ENCODE data around the gene ANKRD40. TPM values are rescaled to one million over a fixed set of nuclear protein-coding genes. Genes with fewer than 3 reads are reported as not detected.

The ANKRD40 gene
- total RNA-seq, 1 donor from 2014 or later: 21.6 TPM

DNA sequence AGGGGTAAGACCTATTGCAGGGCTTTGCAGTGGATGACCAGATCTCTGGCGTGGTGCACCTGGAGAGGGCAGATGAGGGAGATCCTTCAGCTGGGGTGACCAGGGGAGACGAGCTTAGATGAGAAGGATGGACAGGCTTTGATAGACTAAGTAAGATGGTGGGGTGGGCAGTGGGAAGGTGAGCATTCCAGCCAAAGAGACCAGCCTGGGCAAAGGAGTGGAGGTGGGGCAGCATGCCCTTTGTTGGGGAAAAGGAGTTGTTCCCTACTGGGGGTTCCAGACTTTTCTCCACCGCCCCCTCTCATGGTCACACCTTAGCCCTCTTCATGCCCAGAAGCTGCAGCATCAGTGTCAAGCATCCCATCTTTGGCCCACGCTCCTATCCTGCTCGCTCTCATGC is 27.6 kb downstream of the ANKRD40 start:
- intact Hi-C loops (cut with DNase I): no loop called here
- Histone ChIP-seq H3K27ac (no peak overlapping the region), H3K9me3 (no peaks in the 10 kb centered on the region), H3K4me3 (no peak overlapping the region), H3K36me3 (no peaks in the 10 kb centered on the region), H3K27me3 (no peaks in the 10 kb centered on the region), H3K4me1 (peaks cover 12% of the 10 kb centered on the region)
- DNase-seq (ENCODE audit: extremely low spot score in 2 of 2): no peak
- TF ChIP-seq POLR2A (IDR thresholded peaks at IDR 0.05) (no peak), POLR2AphosphoS5 (IDR thresholded peaks at IDR 0.05; ENCODE audit: insufficient read depth in 1 of 2, low read depth in 1 of 2) (no peak)
- TF ChIP-seq, protein P1, sequence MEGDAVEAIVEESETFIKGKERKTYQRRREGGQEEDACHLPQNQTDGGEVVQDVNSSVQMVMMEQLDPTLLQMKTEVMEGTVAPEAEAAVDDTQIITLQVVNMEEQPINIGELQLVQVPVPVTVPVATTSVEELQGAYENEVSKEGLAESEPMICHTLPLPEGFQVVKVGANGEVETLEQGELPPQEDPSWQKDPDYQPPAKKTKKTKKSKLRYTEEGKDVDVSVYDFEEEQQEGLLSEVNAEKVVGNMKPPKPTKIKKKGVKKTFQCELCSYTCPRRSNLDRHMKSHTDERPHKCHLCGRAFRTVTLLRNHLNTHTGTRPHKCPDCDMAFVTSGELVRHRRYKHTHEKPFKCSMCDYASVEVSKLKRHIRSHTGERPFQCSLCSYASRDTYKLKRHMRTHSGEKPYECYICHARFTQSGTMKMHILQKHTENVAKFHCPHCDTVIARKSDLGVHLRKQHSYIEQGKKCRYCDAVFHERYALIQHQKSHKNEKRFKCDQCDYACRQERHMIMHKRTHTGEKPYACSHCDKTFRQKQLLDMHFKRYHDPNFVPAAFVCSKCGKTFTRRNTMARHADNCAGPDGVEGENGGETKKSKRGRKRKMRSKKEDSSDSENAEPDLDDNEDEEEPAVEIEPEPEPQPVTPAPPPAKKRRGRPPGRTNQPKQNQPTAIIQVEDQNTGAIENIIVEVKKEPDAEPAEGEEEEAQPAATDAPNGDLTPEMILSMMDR (IDR thresholded peaks at IDR 0.05): no peak

DNA sequence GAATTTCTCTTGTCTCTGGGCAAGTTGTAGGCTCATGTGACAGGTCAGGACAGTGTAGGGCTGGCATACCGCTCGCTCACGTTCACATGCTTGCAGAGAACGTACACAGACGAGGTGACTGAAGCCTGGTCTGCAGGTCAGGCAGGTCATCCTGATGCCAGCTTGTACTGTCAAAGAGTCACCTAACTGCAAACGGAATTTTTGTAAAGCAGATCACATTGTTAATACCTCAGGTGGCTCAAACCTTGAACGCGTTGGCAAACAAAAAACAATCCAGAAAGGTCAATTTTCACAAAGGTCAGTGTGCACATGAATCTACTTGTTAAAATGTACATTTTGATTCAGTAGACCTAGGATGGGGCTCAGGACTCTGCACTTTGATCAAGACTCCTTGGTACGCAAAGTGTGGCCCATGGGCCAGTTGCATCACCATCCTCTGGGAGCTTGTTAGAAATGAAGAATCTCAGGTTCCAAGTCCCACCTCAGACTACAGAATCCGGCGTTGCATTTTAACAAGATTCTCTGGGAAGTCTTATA is 28.6 kb downstream of the ANKRD40 start:
- no peaks in the 10 kb centered on the region for H3K36me3 ChIP-seq
- H3K4me1 ChIP-seq: peaks cover 12% of the 10 kb centered on the region
- no peaks in the 10 kb centered on the region for H3K27me3 ChIP-seq
- H3K9me3 ChIP-seq: no peaks in the 10 kb centered on the region
- TF ChIP-seq, protein P1 (IDR thresholded peaks at IDR 0.05): no peak
- intact Hi-C loops (cut with DNase I): no loop called here
- H3K27ac ChIP-seq: no peak overlapping the region
- DNase-seq (ENCODE audit: extremely low spot score in 2 of 2): no peak
- H3K4me3 ChIP-seq: no peak overlapping the region

DNA sequence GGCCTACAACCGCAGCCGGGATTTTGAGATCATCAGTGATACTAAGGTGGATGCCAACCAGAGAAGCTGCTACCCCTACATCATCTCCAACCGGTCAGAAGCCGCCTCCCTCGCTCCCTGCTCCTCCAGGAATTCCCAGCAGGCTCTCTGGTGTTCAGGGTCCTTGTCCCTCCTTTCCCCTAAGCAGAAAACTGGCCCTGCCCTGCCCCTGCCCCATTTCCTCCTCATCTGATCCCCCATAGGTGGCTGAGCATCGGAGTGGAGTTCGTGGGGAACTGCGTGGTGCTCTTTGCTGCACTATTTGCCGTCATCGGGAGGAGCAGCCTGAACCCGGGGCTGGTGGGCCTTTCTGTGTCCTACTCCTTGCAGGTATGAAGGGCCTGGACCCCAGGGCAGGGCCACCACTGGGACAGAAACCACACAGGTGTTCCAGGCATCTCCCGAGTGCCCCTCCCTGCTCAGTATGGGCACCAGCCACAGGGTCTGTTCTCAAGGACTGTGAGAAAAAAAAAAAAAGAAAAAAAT is 29.8 kb downstream of the ANKRD40 start:
- no peak overlapping the region for H3K4me3 ChIP-seq
- H3K4me1 ChIP-seq: peaks cover 14% of the 10 kb centered on the region
- DNase-seq (ENCODE audit: extremely low spot score in 2 of 2): no peak
- H3K27me3 ChIP-seq: no peaks in the 10 kb centered on the region
- H3K9me3 ChIP-seq: no peaks in the 10 kb centered on the region
- intact Hi-C loops (cut with DNase I): no loop called here
- no peaks in the 10 kb centered on the region for H3K36me3 ChIP-seq
- no peak overlapping the region for H3K27ac ChIP-seq
- TF ChIP-seq, protein P1 (IDR thresholded peaks at IDR 0.05): no peak
- TF ChIP-seq POLR2A (IDR thresholded peaks at IDR 0.05) (no peak), POLR2AphosphoS5 (IDR thresholded peaks at IDR 0.05; ENCODE audit: insufficient read depth in 1 of 2, low read depth in 1 of 2) (no peak)

DNA sequence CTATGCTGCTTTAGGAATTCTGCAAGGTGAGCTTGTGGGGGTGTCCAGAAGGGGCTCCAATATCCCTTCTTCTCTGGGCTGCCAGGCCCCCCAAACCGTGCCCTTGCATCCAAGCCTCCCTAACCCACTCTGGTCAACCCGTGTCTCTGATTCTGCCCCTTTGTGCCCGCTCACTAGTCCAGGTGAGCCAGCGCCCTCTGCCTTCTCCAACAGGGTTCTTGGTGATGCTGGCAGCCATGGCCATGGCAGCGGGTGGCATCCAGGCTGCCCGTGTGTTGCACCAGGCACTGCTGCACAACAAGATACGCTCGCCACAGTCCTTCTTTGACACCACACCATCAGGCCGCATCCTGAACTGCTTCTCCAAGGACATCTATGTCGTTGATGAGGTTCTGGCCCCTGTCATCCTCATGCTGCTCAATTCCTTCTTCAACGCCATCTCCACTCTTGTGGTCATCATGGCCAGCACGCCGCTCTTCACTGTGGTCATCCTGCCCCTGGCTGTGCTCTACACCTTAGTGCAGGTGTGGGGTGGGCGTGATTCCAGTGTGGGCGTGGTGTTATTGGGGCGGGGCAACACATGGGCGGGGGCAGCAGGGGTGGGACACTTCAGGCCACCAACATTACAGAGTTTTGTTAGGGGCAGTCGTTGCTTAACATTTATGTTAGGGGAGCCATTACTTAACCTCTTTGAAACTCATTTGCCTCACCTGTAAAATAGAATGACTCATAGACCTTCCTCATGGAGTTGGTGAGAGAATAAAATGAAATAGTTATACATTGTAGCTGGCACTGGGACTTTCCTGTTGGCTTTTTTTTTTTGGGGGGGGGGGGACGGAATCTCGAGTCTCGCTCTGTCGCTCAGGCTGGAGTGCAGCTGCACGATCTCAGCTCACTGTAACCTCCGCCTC is 31.4 kb downstream of the ANKRD40 start:
- intact Hi-C loops (cut with DNase I): no loop called here

More for the DNA sequence above, 31.4 kb downstream of the ANKRD40 start:
- Histone ChIP-seq H3K36me3 (no peaks in the 10 kb centered on the region), H3K9me3 (no peaks in the 10 kb centered on the region), H3K27me3 (no peaks in the 10 kb centered on the region), H3K4me3 (no peak overlapping the region), H3K27ac (no peak overlapping the region), H3K4me1 (peaks cover 17% of the 10 kb centered on the region)
- no peak for DNase-seq (ENCODE audit: extremely low spot score in 2 of 2)
- no peak for TF ChIP-seq POLR2AphosphoS5 (IDR thresholded peaks at IDR 0.05; ENCODE audit: insufficient read depth in 1 of 2, low read depth in 1 of 2)
- no peak for TF ChIP-seq POLR2A (IDR thresholded peaks at IDR 0.05)
- TF ChIP-seq, protein P1 (IDR thresholded peaks at IDR 0.05): no peak
